SK-N-SH (cell line): ENCODE data around the gene TRMO. TPM values are rescaled to one million over a fixed set of nuclear protein-coding genes. Genes with fewer than 3 reads are reported as not detected.

Experiments used
- CTCF ChIA-PET: fragments of 300-600, 350-600 bp; formaldehyde crosslinking; extraction: SDS; loops from one replicate; lab custom pipeline; 2021; lab: Yijun Ruan, JAX
- POLR2A ChIA-PET: fragments of 350-600 bp; sonication (Branson Sonifier 250); formaldehyde crosslinking; extraction: SDS; loops from one replicate; lab custom pipeline; 2020; ENCODE audit warnings: antibody characterized with exemption, inconsistent platforms; lab: Yijun Ruan, JAX
- DNase-seq: peaks from one replicate; pipeline ENCODE4 v3.0.0; 2012
- H2AFZ ChIP-seq: fragments of 200-600 bp; sonication (generic); 2 replicates; pipeline ENCODE4 v1.8.1; 2016; ENCODE audit warnings: antibody characterized with exemption, mild to moderate bottlenecking, low read depth
- H3F3A ChIP-seq: fragments of 200-600 bp; sonication (generic); replicated peaks from 2 replicates; pipeline ENCODE3; 2016; ENCODE audit warnings: antibody characterized with exemption, mild to moderate bottlenecking; ENCODE audit not compliant: insufficient read depth
- H3K27ac ChIP-seq, 2 experiments: fragments of 200-500 bp in 1 of 2; fragments of 200-600 bp in 1 of 2; sonication (Bioruptor generic) in 1 of 2; sonication (generic), shearing (Covaris generic) in 1 of 2; 2 replicates each; pipeline versions ENCODE4 v1.5.1 to v1.6.1; 2014 to 2016; ENCODE audit warnings: low read depth in 2 of 2, inconsistent platforms in 1 of 2, low read length in 1 of 2, mild to moderate bottlenecking in 1 of 2, mixed read lengths in 1 of 2
- H3K27me3 ChIP-seq: fragments of 200-600 bp; sonication (generic), shearing (Covaris generic); 2 replicates; pipeline ENCODE4 v1.6.1; 2016; ENCODE audit warnings: mixed run types; ENCODE audit not compliant: insufficient read depth
- H3K36me3 ChIP-seq, 2 experiments: fragments of 200-500 bp in 1 of 2; fragments of 200-600 bp in 1 of 2; sonication (Bioruptor generic) in 1 of 2; sonication (generic) in 1 of 2; replicated peaks in 1 of 2; 2 replicates each; pipeline versions ENCODE3 to v1.5.1; 2014 to 2016; ENCODE audit warnings: low read length in 1 of 2, mild to moderate bottlenecking in 1 of 2; ENCODE audit not compliant: insufficient read depth in 2 of 2, control insufficient read depth in 1 of 2
- H3K4me1 ChIP-seq, 2 experiments: fragments of 200-500 bp in 1 of 2; fragments of 200-600 bp in 1 of 2; sonication (Bioruptor generic) in 1 of 2; sonication (generic), shearing (Covaris generic) in 1 of 2; 2 replicates each; pipeline versions ENCODE4 v1.5.1 to v1.6.1; 2014 to 2016; ENCODE audit warnings: low read depth in 1 of 2, low read length in 1 of 2, mixed run types in 1 of 2; ENCODE audit not compliant: insufficient read depth in 2 of 2, control insufficient read depth in 1 of 2
- H3K4me2 ChIP-seq: fragments of 200-600 bp; sonication (generic), shearing (Covaris generic); 2 replicates; pipeline ENCODE4 v1.6.1; 2017; ENCODE audit warnings: mixed run types
- H3K4me3 ChIP-seq, 2 experiments: fragments of 200-500 bp in 1 of 2; fragments of 200-600 bp in 1 of 2; sonication (Bioruptor generic) in 1 of 2; sonication (generic), shearing (Covaris generic) in 1 of 2; 2 replicates each; pipeline versions ENCODE4 v1.5.1 to v1.8.1; 2014 to 2016; ENCODE audit warnings: low read depth in 2 of 2, inconsistent platforms in 1 of 2, low read length in 1 of 2, mild to moderate bottlenecking in 1 of 2, mixed read lengths in 1 of 2, moderate library complexity in 1 of 2
- H3K79me2 ChIP-seq: fragments of 200-600 bp; sonication (generic); 2 replicates; pipeline ENCODE4 v1.8.1; 2017; ENCODE audit warnings: mild to moderate bottlenecking; ENCODE audit not compliant: insufficient read depth
- H3K9ac ChIP-seq: fragments of 200-600 bp; sonication (generic); 2 replicates; pipeline ENCODE4 v1.6.1; 2017; ENCODE audit warnings: mixed run types
- H3K9me2 ChIP-seq: fragments of 200-600 bp; sonication (generic); 2 replicates; pipeline ENCODE4 v1.6.1; 2017; ENCODE audit warnings: mixed run types
- H3K9me3 ChIP-seq: fragments of 200-600 bp; sonication (generic); 2 replicates; pipeline ENCODE4 v1.6.1; 2017; ENCODE audit warnings: mixed run types, mild to moderate bottlenecking, moderate library complexity
- H4K20me1 ChIP-seq: fragments of 200-600 bp; sonication (generic); 2 replicates; pipeline ENCODE4 v1.6.1; 2017; ENCODE audit warnings: mild to moderate bottlenecking, mixed run types; ENCODE audit not compliant: insufficient read depth
- EP300 ChIP-seq, 2 experiments: IDR thresholded peaks; 2 replicates each; pipeline versions ENCODE4 v1.4.0 to v1.6.1; 2012; ENCODE audit warnings: borderline replicate concordance in 1 of 2, low read depth in 1 of 2, low read length in 1 of 2
- FOSL2 ChIP-seq: IDR thresholded peaks from 2 replicates; pipeline ENCODE4 v1.4.0; 2012; ENCODE audit warnings: low read depth, mild to moderate bottlenecking, moderate library complexity, borderline replicate concordance
- FOXM1 ChIP-seq: IDR thresholded peaks from 2 replicates; pipeline ENCODE4 v1.4.0; 2012; ENCODE audit warnings: low read depth, mild to moderate bottlenecking
- GATA2 ChIP-seq: sonication (generic); formaldehyde crosslinking; IDR thresholded peaks from 2 replicates; pipeline ENCODE4 v1.5.0; 2020; ENCODE audit warnings: mild to moderate bottlenecking, missing genetic modification reagents
- JUND ChIP-seq: IDR thresholded peaks from 2 replicates; pipeline ENCODE4 v1.4.0; 2012
- MEF2A ChIP-seq: IDR thresholded peaks from 2 replicates; pipeline ENCODE4 v1.4.0; 2012; ENCODE audit warnings: low read depth, borderline replicate concordance
- NFIC ChIP-seq: IDR thresholded peaks from 2 replicates; pipeline ENCODE4 v1.4.0; 2012; ENCODE audit warnings: borderline replicate concordance
- RAD21 ChIP-seq: IDR thresholded peaks from 2 replicates; pipeline ENCODE4 v1.6.1; 2012; ENCODE audit warnings: mild to moderate bottlenecking, low read length
- RCOR1 ChIP-seq: fragments of 150-350 bp; IDR thresholded peaks from 2 replicates; pipeline ENCODE4 v1.6.1; 2017; ENCODE audit warnings: antibody characterized with exemption, low read length
- RFX5 ChIP-seq: IDR thresholded peaks from 2 replicates; pipeline ENCODE4 v1.6.1; 2012; ENCODE audit warnings: mild to moderate bottlenecking, improper control_type of control experiment, low read length
- SMC3 ChIP-seq: IDR thresholded peaks from 2 replicates; pipeline ENCODE4 v1.6.1; 2012; ENCODE audit warnings: low read depth, low read length, improper control_type of control experiment
- TAF1 ChIP-seq: IDR thresholded peaks from 2 replicates; pipeline ENCODE4 v1.6.1; 2012; ENCODE audit warnings: low read depth, mild to moderate bottlenecking, low read length, moderate library complexity, borderline replicate concordance
- TCF12 ChIP-seq: IDR thresholded peaks from 2 replicates; pipeline ENCODE4 v1.4.0; 2012
- WGBS: methylation state at CpG from one replicate; pipeline ENCODE4 v1.1.6; 2017; ENCODE audit warnings: low lambda C conversion rate; 5-methylcytosine and 5-hydroxymethylcytosine counted together
- polyA plus RNA-seq, 3 experiments: library from polyadenylated mRNA; depleted of rRNA; stranded (reverse); fragments of >200 nt; gene quantifications; 2 replicates each; pipeline ENCODE4 v1.2.3, GENCODE V29; 2012
- TF ChIP-seq, protein P1 (sequence below): IDR thresholded peaks from 2 replicates; pipeline ENCODE4 v1.4.0; 2012; ENCODE audit warnings: low read depth, borderline replicate concordance
- TF ChIP-seq, protein P2 (sequence below): fragments of 200-600 bp; sonication (generic); IDR thresholded peaks from 2 replicates; pipeline ENCODE4 v1.6.1; 2017; ENCODE audit warnings: antibody characterized with exemption, mild to moderate bottlenecking, moderate library complexity
- TF ChIP-seq, protein P3 (sequence below): fragments of 150-350 bp; IDR thresholded peaks from 2 replicates; pipeline ENCODE4 v1.6.1; 2016; ENCODE audit warnings: mild to moderate bottlenecking, low read depth, low read length
- TF ChIP-seq, protein P4 (sequence below): IDR thresholded peaks from 2 replicates; pipeline ENCODE4; 2012
- TF ChIP-seq, protein P5 (sequence below): IDR thresholded peaks from 2 replicates; pipeline ENCODE4 v1.6.1; 2012; ENCODE audit warnings: mild to moderate bottlenecking, low read depth, low read length, moderate library complexity
- TF ChIP-seq, protein P6 (sequence below): IDR thresholded peaks from 2 replicates; pipeline ENCODE4 v1.4.0; 2012; ENCODE audit warnings: low read depth, borderline replicate concordance

TRMO gene
- polyA plus RNA-seq, 1 of the 3 experiments (the other 2 are of a cell fraction): 8.1 TPM

DNA sequence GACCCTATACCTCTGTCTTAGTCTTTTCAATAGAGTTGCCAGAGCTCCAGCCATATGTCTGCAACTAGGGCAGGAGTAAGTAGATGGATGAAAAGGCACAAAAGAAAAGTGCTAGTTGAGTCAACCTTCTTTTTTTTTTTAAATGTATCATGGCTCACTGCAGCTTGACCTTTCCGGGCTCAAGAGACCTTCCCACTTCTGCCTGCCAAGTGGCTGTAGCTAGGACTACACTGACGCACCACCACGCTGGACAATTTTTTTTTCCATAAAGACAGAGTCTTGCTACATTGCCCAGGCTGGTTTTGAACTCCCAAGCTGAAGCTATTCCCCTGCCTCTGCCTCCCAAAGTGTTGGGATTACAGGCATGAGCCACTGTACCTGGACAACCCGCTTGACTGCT, 42.0 kb downstream of the TRMO start (continued):
- no peak for TF ChIP-seq EP300 (IDR thresholded peaks at IDR 0.05; ENCODE audit: borderline replicate concordance in 1 of 2, low read depth in 1 of 2, low read length in 1 of 2)
- no peak for TF ChIP-seq MEF2A
- no peak for TF ChIP-seq RAD21
- no peak for TF ChIP-seq TCF12
- no peak for TF ChIP-seq RFX5
- TF ChIP-seq RCOR1: no peak

DNA sequence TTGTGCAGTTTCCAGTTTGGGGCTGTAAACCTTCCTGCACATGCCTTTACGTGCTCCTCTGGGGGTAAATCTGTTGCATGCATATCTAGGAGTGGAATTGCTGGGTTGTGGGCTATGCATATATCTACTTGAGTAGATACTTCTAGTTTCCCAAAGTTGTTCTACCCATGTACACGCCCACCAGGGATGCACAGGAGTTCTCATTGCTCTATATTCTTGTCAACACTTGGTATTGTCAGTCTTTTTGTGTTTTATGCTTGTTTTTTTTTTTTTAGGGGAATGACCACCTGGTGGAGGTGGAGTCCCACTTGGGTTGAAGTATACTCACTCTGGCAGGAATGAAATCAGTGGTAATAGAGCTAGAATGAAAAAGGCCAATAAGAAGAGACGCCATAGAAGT, 46.2 kb downstream of the TRMO start:
- ChIA-PET POLR2A (no interaction called here), CTCF (no interaction called here)
- H4K20me1 ChIP-seq: no peaks in the 10 kb centered on the region
- no peaks in the 10 kb centered on the region for H3K9me3 ChIP-seq
- peak overlapping the region; percentile 61; the same call in 1 of the 2 replicates for H3K9ac ChIP-seq
- H3K27me3 ChIP-seq: no peaks in the 10 kb centered on the region
- DNase-seq: no peak
- H3K27ac ChIP-seq: peak overlapping the region in 1 of 2 experiments; percentile 95; a peak in 2 of 4 replicates
- peaks cover 0 to 3% of the 10 kb centered on the region in 2 experiments; a peak in 1 of 4 replicates for H3K4me1 ChIP-seq
- WGBS: 91% methylated on average over 3 of the region's 3 CpGs
- no peaks in the 10 kb centered on the region for H3K79me2 ChIP-seq
- TF ChIP-seq JUND (no peak), TAF1 (no peak), EP300 (IDR thresholded peaks at IDR 0.05; ENCODE audit: borderline replicate concordance in 1 of 2, low read depth in 1 of 2, low read length in 1 of 2) (no peak), RCOR1 (no peak), RFX5 (no peak), FOSL2 (no peak), NFIC (no peak), GATA2 (CRISPR knock-in tag) (no peak), FOXM1 (no peak), SMC3 (no peak), TCF12 (no peak)
- TF ChIP-seq, protein P1, sequence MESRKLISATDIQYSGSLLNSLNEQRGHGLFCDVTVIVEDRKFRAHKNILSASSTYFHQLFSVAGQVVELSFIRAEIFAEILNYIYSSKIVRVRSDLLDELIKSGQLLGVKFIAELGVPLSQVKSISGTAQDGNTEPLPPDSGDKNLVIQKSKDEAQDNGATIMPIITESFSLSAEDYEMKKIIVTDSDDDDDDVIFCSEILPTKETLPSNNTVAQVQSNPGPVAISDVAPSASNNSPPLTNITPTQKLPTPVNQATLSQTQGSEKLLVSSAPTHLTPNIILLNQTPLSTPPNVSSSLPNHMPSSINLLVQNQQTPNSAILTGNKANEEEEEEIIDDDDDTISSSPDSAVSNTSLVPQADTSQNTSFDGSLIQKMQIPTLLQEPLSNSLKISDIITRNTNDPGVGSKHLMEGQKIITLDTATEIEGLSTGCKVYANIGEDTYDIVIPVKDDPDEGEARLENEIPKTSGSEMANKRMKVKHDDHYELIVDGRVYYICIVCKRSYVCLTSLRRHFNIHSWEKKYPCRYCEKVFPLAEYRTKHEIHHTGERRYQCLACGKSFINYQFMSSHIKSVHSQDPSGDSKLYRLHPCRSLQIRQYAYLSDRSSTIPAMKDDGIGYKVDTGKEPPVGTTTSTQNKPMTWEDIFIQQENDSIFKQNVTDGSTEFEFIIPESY: no peak
- TF ChIP-seq, protein P2, sequence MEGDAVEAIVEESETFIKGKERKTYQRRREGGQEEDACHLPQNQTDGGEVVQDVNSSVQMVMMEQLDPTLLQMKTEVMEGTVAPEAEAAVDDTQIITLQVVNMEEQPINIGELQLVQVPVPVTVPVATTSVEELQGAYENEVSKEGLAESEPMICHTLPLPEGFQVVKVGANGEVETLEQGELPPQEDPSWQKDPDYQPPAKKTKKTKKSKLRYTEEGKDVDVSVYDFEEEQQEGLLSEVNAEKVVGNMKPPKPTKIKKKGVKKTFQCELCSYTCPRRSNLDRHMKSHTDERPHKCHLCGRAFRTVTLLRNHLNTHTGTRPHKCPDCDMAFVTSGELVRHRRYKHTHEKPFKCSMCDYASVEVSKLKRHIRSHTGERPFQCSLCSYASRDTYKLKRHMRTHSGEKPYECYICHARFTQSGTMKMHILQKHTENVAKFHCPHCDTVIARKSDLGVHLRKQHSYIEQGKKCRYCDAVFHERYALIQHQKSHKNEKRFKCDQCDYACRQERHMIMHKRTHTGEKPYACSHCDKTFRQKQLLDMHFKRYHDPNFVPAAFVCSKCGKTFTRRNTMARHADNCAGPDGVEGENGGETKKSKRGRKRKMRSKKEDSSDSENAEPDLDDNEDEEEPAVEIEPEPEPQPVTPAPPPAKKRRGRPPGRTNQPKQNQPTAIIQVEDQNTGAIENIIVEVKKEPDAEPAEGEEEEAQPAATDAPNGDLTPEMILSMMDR: no peak
- TF ChIP-seq, protein P3, sequence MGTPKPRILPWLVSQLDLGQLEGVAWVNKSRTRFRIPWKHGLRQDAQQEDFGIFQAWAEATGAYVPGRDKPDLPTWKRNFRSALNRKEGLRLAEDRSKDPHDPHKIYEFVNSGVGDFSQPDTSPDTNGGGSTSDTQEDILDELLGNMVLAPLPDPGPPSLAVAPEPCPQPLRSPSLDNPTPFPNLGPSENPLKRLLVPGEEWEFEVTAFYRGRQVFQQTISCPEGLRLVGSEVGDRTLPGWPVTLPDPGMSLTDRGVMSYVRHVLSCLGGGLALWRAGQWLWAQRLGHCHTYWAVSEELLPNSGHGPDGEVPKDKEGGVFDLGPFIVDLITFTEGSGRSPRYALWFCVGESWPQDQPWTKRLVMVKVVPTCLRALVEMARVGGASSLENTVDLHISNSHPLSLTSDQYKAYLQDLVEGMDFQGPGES: no peak
- TF ChIP-seq, protein P4, sequence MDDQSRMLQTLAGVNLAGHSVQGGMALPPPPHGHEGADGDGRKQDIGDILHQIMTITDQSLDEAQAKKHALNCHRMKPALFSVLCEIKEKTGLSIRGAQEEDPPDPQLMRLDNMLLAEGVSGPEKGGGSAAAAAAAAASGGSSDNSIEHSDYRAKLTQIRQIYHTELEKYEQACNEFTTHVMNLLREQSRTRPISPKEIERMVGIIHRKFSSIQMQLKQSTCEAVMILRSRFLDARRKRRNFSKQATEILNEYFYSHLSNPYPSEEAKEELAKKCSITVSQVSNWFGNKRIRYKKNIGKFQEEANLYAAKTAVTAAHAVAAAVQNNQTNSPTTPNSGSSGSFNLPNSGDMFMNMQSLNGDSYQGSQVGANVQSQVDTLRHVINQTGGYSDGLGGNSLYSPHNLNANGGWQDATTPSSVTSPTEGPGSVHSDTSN: no peak
- TF ChIP-seq, protein P5, sequence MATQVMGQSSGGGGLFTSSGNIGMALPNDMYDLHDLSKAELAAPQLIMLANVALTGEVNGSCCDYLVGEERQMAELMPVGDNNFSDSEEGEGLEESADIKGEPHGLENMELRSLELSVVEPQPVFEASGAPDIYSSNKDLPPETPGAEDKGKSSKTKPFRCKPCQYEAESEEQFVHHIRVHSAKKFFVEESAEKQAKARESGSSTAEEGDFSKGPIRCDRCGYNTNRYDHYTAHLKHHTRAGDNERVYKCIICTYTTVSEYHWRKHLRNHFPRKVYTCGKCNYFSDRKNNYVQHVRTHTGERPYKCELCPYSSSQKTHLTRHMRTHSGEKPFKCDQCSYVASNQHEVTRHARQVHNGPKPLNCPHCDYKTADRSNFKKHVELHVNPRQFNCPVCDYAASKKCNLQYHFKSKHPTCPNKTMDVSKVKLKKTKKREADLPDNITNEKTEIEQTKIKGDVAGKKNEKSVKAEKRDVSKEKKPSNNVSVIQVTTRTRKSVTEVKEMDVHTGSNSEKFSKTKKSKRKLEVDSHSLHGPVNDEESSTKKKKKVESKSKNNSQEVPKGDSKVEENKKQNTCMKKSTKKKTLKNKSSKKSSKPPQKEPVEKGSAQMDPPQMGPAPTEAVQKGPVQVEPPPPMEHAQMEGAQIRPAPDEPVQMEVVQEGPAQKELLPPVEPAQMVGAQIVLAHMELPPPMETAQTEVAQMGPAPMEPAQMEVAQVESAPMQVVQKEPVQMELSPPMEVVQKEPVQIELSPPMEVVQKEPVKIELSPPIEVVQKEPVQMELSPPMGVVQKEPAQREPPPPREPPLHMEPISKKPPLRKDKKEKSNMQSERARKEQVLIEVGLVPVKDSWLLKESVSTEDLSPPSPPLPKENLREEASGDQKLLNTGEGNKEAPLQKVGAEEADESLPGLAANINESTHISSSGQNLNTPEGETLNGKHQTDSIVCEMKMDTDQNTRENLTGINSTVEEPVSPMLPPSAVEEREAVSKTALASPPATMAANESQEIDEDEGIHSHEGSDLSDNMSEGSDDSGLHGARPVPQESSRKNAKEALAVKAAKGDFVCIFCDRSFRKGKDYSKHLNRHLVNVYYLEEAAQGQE: no peak
- TF ChIP-seq, protein P6, sequence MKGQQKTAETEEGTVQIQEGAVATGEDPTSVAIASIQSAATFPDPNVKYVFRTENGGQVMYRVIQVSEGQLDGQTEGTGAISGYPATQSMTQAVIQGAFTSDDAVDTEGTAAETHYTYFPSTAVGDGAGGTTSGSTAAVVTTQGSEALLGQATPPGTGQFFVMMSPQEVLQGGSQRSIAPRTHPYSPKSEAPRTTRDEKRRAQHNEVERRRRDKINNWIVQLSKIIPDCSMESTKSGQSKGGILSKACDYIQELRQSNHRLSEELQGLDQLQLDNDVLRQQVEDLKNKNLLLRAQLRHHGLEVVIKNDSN: no peak
- 0 out of 2 replicates have a peak overlapping the region, but pooled peaks have one; percentile 57 for H2AFZ ChIP-seq
- no peaks in the 10 kb centered on the region for H3K9me2 ChIP-seq
- peaks cover 20% of the 10 kb centered on the region for H3F3A ChIP-seq
- no peak overlapping the region for H3K4me3 ChIP-seq
- peak overlapping the region; percentile 71 for H3K4me2 ChIP-seq
- no peaks in the 10 kb centered on the region for H3K36me3 ChIP-seq
